Posterior cingulate gyrus (tissue), 11 donors: ENCODE measurements around the gene MCTP1.

Source experiments
- DNase-seq, 10 donors: peaks; one replicate each; pipeline versions ENCODE4 v3.0.0 to v3.0.0-alpha.2; 2020 to 2021; ENCODE audit warnings: mixed read lengths in 3 of 10
- intact Hi-C: fragments of 100-400 bp; cut with DNase I; formaldehyde crosslinking; loops from one replicate; pipeline ENCODE4 v1.15.1; 2023

The MCTP1 gene

GRCh38 chr5:94691949-94692348, 592.9 kb downstream of the MCTP1 start:
- DNase-seq, result peak in 2 of 10 donors; percentile 20 to 27
- intact Hi-C loops, result loop anchor here (5.0 to 10.0 kb wide), 2 partner anchors 167 to 1090 kb away; no protein-coding TSS in a partner anchor

- DNase-seq, result no peak
- intact Hi-C loops, result loop anchor here (5.0 to 10.0 kb wide), 2 partner anchors 166 to 1089 kb away; no protein-coding TSS in a partner anchor
Observed at GRCh38 chr5:94691291-94691690, 593.6 kb downstream of the MCTP1 start.

GRCh38 chr5:94690778-94691177, 594.1 kb downstream of the MCTP1 start:
- DNase-seq, result no peak
- intact Hi-C loops, result loop anchor here (5.0 to 10.0 kb wide), 2 partner anchors 166 to 1088 kb away; no protein-coding TSS in a partner anchor

GRCh38 chr5:94689908-94690307, 595.0 kb downstream of the MCTP1 start:
- no peak for DNase-seq
- intact Hi-C loops, result loop anchor here (5.0 to 10.0 kb wide), 2 partner anchors 165 to 1088 kb away; no protein-coding TSS in a partner anchor

- intact Hi-C loops, result no loop called here
- no peak for DNase-seq
Observed at GRCh38 chr5:94682814-94683520, 601.9 kb downstream of the MCTP1 start.

GRCh38 chr5:94675965-94676618, 608.8 kb downstream of the MCTP1 start:
- intact Hi-C loops, result no loop called here
- no peak for DNase-seq

- DNase-seq, result no peak
- intact Hi-C loops, result no loop called here
Observed at GRCh38 chr5:94674490-94675382, 610.2 kb downstream of the MCTP1 start.

- no peak for DNase-seq
- intact Hi-C loops, result no loop called here
Observed at GRCh38 chr5:94672746-94673145, 612.1 kb downstream of the MCTP1 start.

GRCh38 chr5:94670726-94671125, 614.2 kb downstream of the MCTP1 start:
- intact Hi-C loops, result no loop called here
- DNase-seq, result no peak

GRCh38 chr5:94667937-94668336, 617.0 kb downstream of the MCTP1 start:
- intact Hi-C loops, result no loop called here
- DNase-seq, result no peak

GRCh38 chr5:94661086-94661485, 623.8 kb downstream of the MCTP1 start:
- DNase-seq, result no peak
- intact Hi-C loops, result no loop called here

- no peak for DNase-seq
- intact Hi-C loops, result no loop called here
Observed at GRCh38 chr5:94660506-94660905, 624.4 kb downstream of the MCTP1 start.

GRCh38 chr5:94658272-94658671, 626.6 kb downstream of the MCTP1 start:
- intact Hi-C loops, result no loop called here
- DNase-seq, result no peak
